PC-3 (cell line): ENCODE measurements around the gene SH3BP5. TPM values are rescaled to one million over a fixed set of nuclear protein-coding genes. Genes with fewer than 3 reads are reported as not detected.

Source experiments
- ATAC-seq: fragments of 200-7000 bp; cut with Tn5 transposase; 2 replicates; pipeline ENCODE4 v1.9.1; 2020; ENCODE audit warnings: mild to moderate bottlenecking, moderate library complexity
- Bru-seq: library from RNA; stranded (reverse); fragments of 400-500 nt; gene quantifications from one replicate; lab custom pipeline; 2021; lab: Mats Ljungman, UMichigan
- BruChase-seq, 2 experiments: library from RNA; stranded (reverse); fragments of 400-500 nt; gene quantifications; one replicate each; lab custom pipeline; 2021; lab: Mats Ljungman, UMichigan
- BruUV-seq: library from RNA; stranded (reverse); fragments of 400-500 nt; replicated peaks from 2 replicates; lab custom pipeline; 2021; lab: Mats Ljungman, UMichigan
- CTCF ChIA-PET: fragments of 300-600 bp; sonication (Branson Sonifier 250); formaldehyde crosslinking; loops from one replicate; lab custom pipeline; 2022; ENCODE audit warnings: antibody characterized with exemption; lab: Charles Lee
- POLR2A ChIA-PET: fragments of 300-600 bp; sonication (Branson Sonifier 250); formaldehyde crosslinking; loops from one replicate; lab custom pipeline; 2022; ENCODE audit warnings: antibody characterized with exemption; ENCODE audit not compliant: unreplicated experiment; lab: Charles Lee
- DNase-seq: peaks from one replicate; pipeline ENCODE4 v3.0.0-alpha.2; 2015
- H2AFZ ChIP-seq: fragments of 300-600 bp; sonication (generic); 2 replicates; pipeline ENCODE4 v1.6.0; 2016; ENCODE audit warnings: antibody characterized with exemption, low read length
- H3F3A ChIP-seq: fragments of 300-600 bp; sonication (generic); one replicate; pipeline ENCODE4 v1.6.0; 2017; ENCODE audit warnings: antibody characterized with exemption, low read length, control low read depth, mild to moderate bottlenecking; ENCODE audit not compliant: unreplicated experiment
- H3K27ac ChIP-seq: fragments of 300-600 bp; sonication (generic); 2 replicates; pipeline ENCODE4 v1.5.1; 2016; ENCODE audit warnings: mild to moderate bottlenecking, low read length
- H3K27me3 ChIP-seq: fragments of 300-600 bp; sonication (generic); 2 replicates; pipeline ENCODE4 v1.6.1; 2016; ENCODE audit warnings: low read length, mixed read lengths
- H3K36me3 ChIP-seq: fragments of 300-600 bp; sonication (generic); 2 replicates; pipeline ENCODE4 v1.6.1; 2016; ENCODE audit warnings: low read depth, mixed run types, low read length, mixed read lengths
- H3K4me1 ChIP-seq: fragments of 300-600 bp; sonication (generic); 2 replicates; pipeline ENCODE4 v1.5.1; 2016; ENCODE audit warnings: low read length; ENCODE audit not compliant: insufficient read depth
- H3K4me2 ChIP-seq: fragments of 300-600 bp; sonication (generic); 2 replicates; pipeline ENCODE4 v1.6.0; 2016; ENCODE audit warnings: low read length
- H3K4me3 ChIP-seq: fragments of 300-600 bp; sonication (generic); 2 replicates; pipeline ENCODE4 v1.5.1; 2016; ENCODE audit warnings: mild to moderate bottlenecking, low read length, mixed read lengths
- H3K79me2 ChIP-seq: fragments of 300-600 bp; sonication (generic); 2 replicates; pipeline ENCODE4 v1.6.1; 2017; ENCODE audit warnings: low read length, mixed read lengths
- H3K9ac ChIP-seq: fragments of 300-600 bp; sonication (generic); 2 replicates; pipeline ENCODE4 v1.6.0; 2016; ENCODE audit warnings: mild to moderate bottlenecking, low read length
- H3K9me2 ChIP-seq: fragments of 300-600 bp; sonication (generic); replicated peaks from 2 replicates; pipeline ENCODE4 v1.6.1; 2016; ENCODE audit warnings: mixed run types, low read length, mixed read lengths
- H3K9me3 ChIP-seq: fragments of 300-600 bp; sonication (generic); 2 replicates; pipeline ENCODE4 v1.6.1; 2016; ENCODE audit warnings: low read length, mixed read lengths
- H4K20me1 ChIP-seq: fragments of 300-600 bp; sonication (generic); 2 replicates; pipeline ENCODE4 v1.6.1; 2016; ENCODE audit warnings: low read length, mixed read lengths
- CTCF ChIP-seq: fragments of 300-600 bp; sonication (generic); conservative IDR thresholded peaks from 2 replicates; pipeline ENCODE4 v1.5.1; 2017; ENCODE audit warnings: antibody characterized with exemption, low read depth, mild to moderate bottlenecking, low read length
- EZH2 ChIP-seq: fragments of 300-600 bp; sonication (generic); IDR thresholded peaks from one replicate; pipeline ENCODE4 v1.6.1; 2017; ENCODE audit warnings: antibody characterized with exemption, mild to moderate bottlenecking, low read length; ENCODE audit not compliant: unreplicated experiment
- EZH2phosphoT487 ChIP-seq: fragments of 300-600 bp; sonication (generic); IDR thresholded peaks from 2 replicates; pipeline ENCODE4 v1.6.1; 2018; ENCODE audit warnings: mild to moderate bottlenecking, antibody characterized with exemption, low read length, borderline replicate concordance
- intact Hi-C: fragments of 100-400 bp; cut with micrococcal nuclease; formaldehyde crosslinking; loops from 2 replicates; pipeline ENCODE4 v1.9.0; 2023
- long read RNA-seq: library from polyadenylated mRNA; unstranded; transcript quantifications from one replicate; pipeline ENCODE4 v2.0.0, GENCODE V29; 2021; ENCODE audit not compliant: unreplicated experiment
- total RNA-seq: library from RNA; depleted of rRNA; stranded (reverse); fragments of >200 nt; gene quantifications from 2 replicates; pipeline ENCODE4 v1.2.3, GENCODE V29; 2014; rRNA removed

The SH3BP5 gene
- total RNA-seq: 21.2 and 23.0 TPM in 2 replicates
- Bru-seq, nascent RNA: percentile 67 among the genes with signal in this experiment
- percentile 60 among the genes with signal in this experiment for BruChase-seq, experiment 1, labeled RNA remaining after a 6-hour chase
- percentile 53 among the genes with signal in this experiment for BruChase-seq, experiment 2, labeled RNA remaining after a 2-hour chase
- long read RNA-seq, transcript SH3BP5-202 (9 exons, 2,822 nt): major isoform, 23 of 35 reads
- long read RNA-seq, partial matches to known transcripts: 3 of 35 reads
- long read RNA-seq, other reads (novel, unspliced or antisense): 9 of 35 reads

- H3K4me1 ChIP-seq: peaks cover 29% of the 10 kb centered on the region
Measured at GRCh38 chr3:15332405-15333098, at the start of gene SH3BP5. TSS of gene SH3BP5 (minus strand) at chr3:15332586. CDS start at chr3:15332408, 178 bp downstream.

GRCh38 chr3:15380980-15381890, 48.8 kb upstream of the SH3BP5 start:
- Histone ChIP-seq H3K4me1 (no peaks in the 10 kb centered on the region), H3K9ac (no peak overlapping the region), H3K4me3 (no peak overlapping the region), H2AFZ (no peak overlapping the region), H3K27me3 (no peaks in the 10 kb centered on the region), H3F3A (no peaks in the 10 kb centered on the region), H3K27ac (no peak overlapping the region), H3K36me3 (no peaks in the 10 kb centered on the region), H3K4me2 (no peak overlapping the region), H3K9me2 (no peaks in the 10 kb centered on the region), H3K9me3 (no peaks in the 10 kb centered on the region), H3K79me2 (no peaks in the 10 kb centered on the region), H4K20me1 (no peaks in the 10 kb centered on the region)
- POLR2A ChIA-PET: no interaction called here
- TF ChIP-seq CTCF (no peak), EZH2phosphoT487 (no peak), EZH2 (no peak)
- BruUV-seq: no TSS peak
- ATAC-seq (no peak), DNase-seq (no peak)
- intact Hi-C loops: no loop called here
- CTCF ChIA-PET: interaction anchor here (0.6 kb wide), 1 partner anchor 118 kb away, joined by 6 read pairs; no protein-coding TSS in a partner anchor

More at GRCh38 chr3:15332405-15333098, at the start of gene SH3BP5:
- peak within 1 kb of the TSS; percentile 95 for H2AFZ ChIP-seq
- intact Hi-C loops: loop anchor here (1.0 kb wide), 2 partner anchors 46 to 64 kb away; no protein-coding TSS in a partner anchor
- peak; percentile 76 for ATAC-seq
- H3K4me2 ChIP-seq: peak within 1 kb of the TSS; percentile 96
- no peaks in the 10 kb centered on the region for H3K27me3 ChIP-seq
- peak; percentile 81 for DNase-seq
- peaks cover 30% of the 10 kb centered on the region for H3K79me2 ChIP-seq
- peak within 1 kb of the TSS; percentile 99 for H3K4me3 ChIP-seq
- BruUV-seq: TSS peak; percentile 37
- no peaks in the 10 kb centered on the region for H3K9me3 ChIP-seq
- ChIA-PET POLR2A (interaction anchor here (0.6 kb wide), 3 partner anchors 9 to 72 kb away, joined by 3 to 5 read pairs (median 5); no protein-coding TSS in a partner anchor), CTCF (interaction anchor here (0.6 to 1.6 kb wide), 5 partner anchors 47 to 930 kb away, joined by 4 to 20 read pairs (median 5); partner anchors contain the start of gene SLC6A6)
- no peaks in the 10 kb centered on the region for H4K20me1 ChIP-seq
- peaks cover 3% of the 10 kb centered on the region for H3F3A ChIP-seq
- no peaks in the 10 kb centered on the region for H3K36me3 ChIP-seq
- H3K9ac ChIP-seq: peak within 1 kb of the TSS; percentile 75
- no peak within 1 kb of the TSS for H3K27ac ChIP-seq
- TF ChIP-seq CTCF (peak; percentile 51; the same call in 1 of the 2 replicates), EZH2phosphoT487 (no peak), EZH2 (no peak)
- no peaks in the 10 kb centered on the region for H3K9me2 ChIP-seq
